ENCODE data around the gene FAM234B.

Gene FAM234B

DNA sequence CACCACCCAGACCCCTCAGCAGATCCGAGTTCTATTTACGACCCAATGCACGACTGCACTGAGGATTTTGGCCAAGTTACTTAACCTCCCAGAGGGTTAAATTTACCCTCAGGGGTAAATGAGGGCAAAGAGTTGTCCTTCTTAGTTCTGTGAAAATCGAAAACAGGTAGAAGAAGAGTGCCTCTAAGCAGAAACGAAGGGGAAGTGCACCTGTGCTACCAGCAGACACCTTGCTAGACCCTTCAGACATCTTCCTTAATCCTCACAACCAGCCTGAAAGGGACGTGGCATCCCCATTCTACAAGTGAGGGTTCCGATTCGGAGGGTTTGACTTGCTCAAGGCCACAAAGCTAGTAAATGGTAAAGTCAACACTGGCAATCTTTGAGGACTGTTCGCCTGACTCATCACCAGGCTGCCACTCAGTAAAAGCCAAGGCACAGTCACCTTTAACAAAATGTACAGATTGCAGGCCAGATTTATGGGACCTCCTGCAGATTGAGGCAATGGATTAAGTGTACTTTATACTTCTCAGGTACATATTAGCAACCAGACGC, 57.7 kb downstream of the FAM234B start:
- no peak overlapping the region for H3K4me3 ChIP-seq (ENCODE audit: low read depth, low read length)
- TF ChIP-seq, protein P1, sequence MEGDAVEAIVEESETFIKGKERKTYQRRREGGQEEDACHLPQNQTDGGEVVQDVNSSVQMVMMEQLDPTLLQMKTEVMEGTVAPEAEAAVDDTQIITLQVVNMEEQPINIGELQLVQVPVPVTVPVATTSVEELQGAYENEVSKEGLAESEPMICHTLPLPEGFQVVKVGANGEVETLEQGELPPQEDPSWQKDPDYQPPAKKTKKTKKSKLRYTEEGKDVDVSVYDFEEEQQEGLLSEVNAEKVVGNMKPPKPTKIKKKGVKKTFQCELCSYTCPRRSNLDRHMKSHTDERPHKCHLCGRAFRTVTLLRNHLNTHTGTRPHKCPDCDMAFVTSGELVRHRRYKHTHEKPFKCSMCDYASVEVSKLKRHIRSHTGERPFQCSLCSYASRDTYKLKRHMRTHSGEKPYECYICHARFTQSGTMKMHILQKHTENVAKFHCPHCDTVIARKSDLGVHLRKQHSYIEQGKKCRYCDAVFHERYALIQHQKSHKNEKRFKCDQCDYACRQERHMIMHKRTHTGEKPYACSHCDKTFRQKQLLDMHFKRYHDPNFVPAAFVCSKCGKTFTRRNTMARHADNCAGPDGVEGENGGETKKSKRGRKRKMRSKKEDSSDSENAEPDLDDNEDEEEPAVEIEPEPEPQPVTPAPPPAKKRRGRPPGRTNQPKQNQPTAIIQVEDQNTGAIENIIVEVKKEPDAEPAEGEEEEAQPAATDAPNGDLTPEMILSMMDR (IDR thresholded peaks at IDR 0.05; ENCODE audit: insufficient read depth, low read depth, low read length, missing control alignments): no peak
- DNase-seq (ENCODE audit: low read depth): no peak

DNA sequence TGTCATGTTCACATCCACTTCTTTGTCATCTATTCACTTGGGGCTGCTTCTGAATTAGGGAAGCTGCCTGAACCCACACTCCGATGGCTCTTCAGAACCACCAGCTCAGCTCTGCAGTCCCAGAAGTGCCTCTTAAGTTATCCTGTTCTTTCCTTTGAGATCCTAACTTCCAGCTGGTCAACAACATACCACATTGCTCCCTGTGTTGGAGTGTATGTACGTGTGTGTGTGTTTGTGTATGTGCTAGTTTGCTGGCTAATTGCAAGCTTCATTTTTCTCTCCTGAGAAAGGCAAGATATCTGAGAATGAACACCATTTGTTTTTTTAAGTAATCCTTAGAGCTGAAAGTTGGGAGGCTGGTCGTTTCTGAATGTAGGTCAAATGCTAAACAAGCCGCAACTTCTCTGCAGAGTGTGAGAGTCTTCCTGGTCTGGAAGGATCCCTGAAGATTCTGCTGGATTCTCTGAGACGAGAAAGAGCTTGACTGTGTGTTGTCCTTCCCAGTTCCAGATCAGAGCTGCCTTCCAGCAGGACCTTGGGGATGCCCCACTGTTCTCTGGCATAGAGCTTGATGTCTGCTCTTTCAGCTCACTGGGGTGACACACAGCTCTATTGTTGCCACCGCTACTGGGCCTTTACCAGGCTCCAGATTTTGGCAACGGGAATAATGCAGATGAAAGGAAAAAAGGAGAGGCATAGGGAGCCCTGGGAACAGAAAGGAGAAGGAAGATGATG, 58.4 kb downstream of the FAM234B start:
- no peak overlapping the region for H3K4me3 ChIP-seq (ENCODE audit: low read depth, low read length)
- TF ChIP-seq, protein P1 (IDR thresholded peaks at IDR 0.05; ENCODE audit: insufficient read depth, low read depth, low read length, missing control alignments): no peak
- no peak for DNase-seq (ENCODE audit: low read depth)

DNA sequence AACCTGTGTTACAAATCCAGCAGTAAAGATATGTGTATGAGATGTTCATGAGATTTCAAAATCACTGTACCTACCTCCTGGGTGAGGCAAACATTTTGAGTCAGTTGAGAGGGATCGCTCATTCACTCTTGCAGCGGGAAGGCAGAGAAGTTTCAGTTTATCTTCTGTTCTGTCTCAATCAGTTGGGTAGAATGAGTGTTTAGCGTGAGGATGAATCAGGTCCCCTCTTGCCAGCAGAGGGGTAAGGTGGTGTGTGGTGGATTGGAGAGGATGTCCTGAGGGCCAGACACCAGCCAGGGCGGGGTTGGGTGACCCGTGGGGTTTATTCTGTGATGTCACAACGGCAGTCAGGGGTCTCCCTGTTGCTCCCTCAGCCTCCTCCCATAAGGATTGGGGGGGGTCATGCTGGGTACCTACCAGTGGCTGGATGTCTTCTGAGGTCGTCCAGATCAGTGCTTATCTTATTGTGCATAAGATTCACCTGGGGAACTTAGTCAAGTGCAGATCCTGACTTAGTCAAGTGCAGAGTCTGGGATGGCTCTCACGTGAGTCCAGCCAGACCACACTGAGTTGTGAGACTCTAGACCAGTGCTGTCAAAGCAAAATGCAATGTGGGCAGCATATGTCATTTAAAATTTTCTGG, 59.3 kb downstream of the FAM234B start, which contains the start of gene GSG1:
Gene GSG1 (minus strand): TSS at position 277 of the 643 bp plus-strand sequence. CDS start 155 bp downstream, at position 122.
- TF ChIP-seq, protein P1 (IDR thresholded peaks at IDR 0.05; ENCODE audit: insufficient read depth, low read depth, low read length, missing control alignments): no peak
- DNase-seq (ENCODE audit: low read depth): peak; percentile 15
- no peak within 1 kb of the TSS for H3K4me3 ChIP-seq (ENCODE audit: low read depth, low read length)

DNA sequence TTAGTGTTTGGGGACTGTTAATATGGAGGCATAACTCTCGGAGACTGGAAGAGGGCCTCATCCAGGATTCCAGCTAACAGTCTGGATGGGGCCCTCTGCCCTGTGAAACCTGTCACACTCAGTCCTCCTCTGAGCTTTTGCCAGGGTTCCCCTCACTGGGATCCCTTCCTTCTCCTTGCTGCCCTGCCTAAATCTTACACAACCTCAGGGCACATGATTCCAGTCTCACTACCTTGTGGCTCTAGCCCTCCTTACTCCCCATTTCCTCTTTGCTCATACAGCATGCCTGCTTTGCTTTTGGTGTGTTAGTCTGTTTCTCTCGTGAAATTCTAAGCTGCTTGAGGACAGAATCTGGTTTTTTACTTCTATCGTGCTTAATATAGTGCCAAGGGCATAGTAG, 60.2 kb downstream of the FAM234B start:
- DNase-seq (ENCODE audit: low read depth): no peak
- no peak overlapping the region for H3K4me3 ChIP-seq (ENCODE audit: low read depth, low read length)
- TF ChIP-seq, protein P1 (IDR thresholded peaks at IDR 0.05; ENCODE audit: insufficient read depth, low read depth, low read length, missing control alignments): no peak

DNA sequence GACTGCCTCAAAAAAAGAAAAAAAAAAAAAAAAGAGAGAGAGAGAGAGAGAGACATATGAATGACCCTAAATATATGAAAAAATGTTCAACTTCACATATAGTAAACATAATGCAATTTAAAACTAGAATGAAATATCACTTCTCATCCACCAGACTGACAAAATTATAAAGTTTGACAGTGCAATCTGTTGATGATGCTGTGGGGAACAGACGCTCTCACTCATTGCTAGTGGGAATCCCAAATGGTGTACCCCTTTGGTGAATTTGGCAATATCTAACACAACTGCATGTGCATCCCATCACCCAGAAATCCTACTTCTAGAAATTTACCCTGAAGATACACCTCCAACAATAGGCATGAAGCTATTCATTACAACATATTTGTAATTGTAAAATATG, 61.6 kb downstream of the FAM234B start:
- DNase-seq (ENCODE audit: low read depth): no peak
- TF ChIP-seq, protein P1 (IDR thresholded peaks at IDR 0.05; ENCODE audit: insufficient read depth, low read depth, low read length, missing control alignments): no peak
- no peak overlapping the region for H3K4me3 ChIP-seq (ENCODE audit: low read depth, low read length)

DNA sequence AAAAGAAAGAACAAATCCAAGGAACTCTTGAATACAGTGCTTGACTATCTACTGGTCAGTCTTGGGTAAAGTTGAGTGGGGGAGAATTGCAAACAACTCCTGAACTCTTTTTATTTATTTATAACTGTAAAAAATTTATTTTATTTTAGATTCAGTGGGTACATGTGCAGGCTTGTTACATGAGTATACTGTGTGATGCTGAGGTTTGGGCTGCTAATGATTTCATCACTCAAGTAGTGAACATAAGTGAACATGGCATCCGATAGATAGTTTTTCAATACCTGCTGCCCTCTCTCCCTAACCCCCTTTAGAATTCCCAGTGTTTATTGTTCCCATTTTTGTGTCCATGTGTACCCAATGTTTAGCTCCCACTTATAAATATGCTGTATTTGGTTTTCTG, 62.5 kb downstream of the FAM234B start:
- TF ChIP-seq, protein P1 (IDR thresholded peaks at IDR 0.05; ENCODE audit: insufficient read depth, low read depth, low read length, missing control alignments): no peak
- H3K4me3 ChIP-seq (ENCODE audit: low read depth, low read length): no peak overlapping the region
- no peak for DNase-seq (ENCODE audit: low read depth)

Measured in GM12865 (cell line).